ENCODE results near the gene SCG5.

DNA sequence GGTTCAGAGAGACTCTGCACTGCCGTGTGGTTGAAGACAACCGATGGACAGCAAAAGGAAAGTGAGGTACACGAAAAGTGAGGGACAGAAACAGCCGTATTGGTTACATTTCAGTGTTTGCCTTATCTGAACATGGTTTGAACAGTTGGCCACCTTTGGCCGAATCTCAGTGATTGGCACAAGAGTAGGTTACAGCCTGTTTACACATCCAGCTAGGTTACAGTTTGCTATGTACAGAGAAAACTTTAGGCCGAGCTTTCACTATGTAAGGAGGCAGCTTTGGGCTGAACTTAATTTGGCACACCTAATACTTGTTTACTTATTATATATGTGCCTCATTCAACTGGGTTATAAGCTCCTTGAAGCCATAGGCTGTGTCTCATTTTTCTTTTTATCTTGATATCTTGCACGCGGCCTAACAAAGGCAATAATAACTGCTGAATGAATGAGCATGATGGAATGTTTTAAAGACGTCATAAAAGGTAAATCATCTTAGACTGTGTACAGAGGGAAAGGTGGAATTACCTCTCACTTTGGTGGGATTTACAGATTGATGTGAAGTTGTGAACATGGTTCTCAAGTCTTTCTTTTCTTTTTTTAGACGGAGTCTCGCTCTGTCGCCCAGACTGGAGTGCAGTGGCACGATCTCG, 59.1 kb downstream of the SCG5 start:
- TF ChIP-seq POLR2AphosphoS5 (IDR thresholded peaks at IDR 0.05; ENCODE audit: low read depth, low read length), result no peak
- TF ChIP-seq, protein P1, sequence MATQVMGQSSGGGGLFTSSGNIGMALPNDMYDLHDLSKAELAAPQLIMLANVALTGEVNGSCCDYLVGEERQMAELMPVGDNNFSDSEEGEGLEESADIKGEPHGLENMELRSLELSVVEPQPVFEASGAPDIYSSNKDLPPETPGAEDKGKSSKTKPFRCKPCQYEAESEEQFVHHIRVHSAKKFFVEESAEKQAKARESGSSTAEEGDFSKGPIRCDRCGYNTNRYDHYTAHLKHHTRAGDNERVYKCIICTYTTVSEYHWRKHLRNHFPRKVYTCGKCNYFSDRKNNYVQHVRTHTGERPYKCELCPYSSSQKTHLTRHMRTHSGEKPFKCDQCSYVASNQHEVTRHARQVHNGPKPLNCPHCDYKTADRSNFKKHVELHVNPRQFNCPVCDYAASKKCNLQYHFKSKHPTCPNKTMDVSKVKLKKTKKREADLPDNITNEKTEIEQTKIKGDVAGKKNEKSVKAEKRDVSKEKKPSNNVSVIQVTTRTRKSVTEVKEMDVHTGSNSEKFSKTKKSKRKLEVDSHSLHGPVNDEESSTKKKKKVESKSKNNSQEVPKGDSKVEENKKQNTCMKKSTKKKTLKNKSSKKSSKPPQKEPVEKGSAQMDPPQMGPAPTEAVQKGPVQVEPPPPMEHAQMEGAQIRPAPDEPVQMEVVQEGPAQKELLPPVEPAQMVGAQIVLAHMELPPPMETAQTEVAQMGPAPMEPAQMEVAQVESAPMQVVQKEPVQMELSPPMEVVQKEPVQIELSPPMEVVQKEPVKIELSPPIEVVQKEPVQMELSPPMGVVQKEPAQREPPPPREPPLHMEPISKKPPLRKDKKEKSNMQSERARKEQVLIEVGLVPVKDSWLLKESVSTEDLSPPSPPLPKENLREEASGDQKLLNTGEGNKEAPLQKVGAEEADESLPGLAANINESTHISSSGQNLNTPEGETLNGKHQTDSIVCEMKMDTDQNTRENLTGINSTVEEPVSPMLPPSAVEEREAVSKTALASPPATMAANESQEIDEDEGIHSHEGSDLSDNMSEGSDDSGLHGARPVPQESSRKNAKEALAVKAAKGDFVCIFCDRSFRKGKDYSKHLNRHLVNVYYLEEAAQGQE (IDR thresholded peaks at IDR 0.05; ENCODE audit: insufficient read depth in 1 of 2, low read depth in 2 of 2, low read length in 2 of 2), result no peak
- no peak for TF ChIP-seq SIN3A (IDR thresholded peaks at IDR 0.05; ENCODE audit: borderline replicate concordance, insufficient read depth, low read length)
- TF ChIP-seq TAF1 (IDR thresholded peaks at IDR 0.05; ENCODE audit: borderline replicate concordance, insufficient read depth, low read length), result no peak
